Bronchial epithelial cell (primary cell): Measurements from ENCODE around the gene DUXB. TPM values are rescaled to one million over a fixed set of nuclear protein-coding genes. Genes with fewer than 3 reads are reported as not detected.

ENCODE experiments used
- DNase-seq: peaks from one replicate; pipeline ENCODE4 v3.0.0-alpha.2; 2010; ENCODE audit warnings: low read depth
- FAIRE-seq: peaks from 2 replicates; lab custom pipeline; 2011; peaks lifted over from hg19 to GRCh38; lab: Jason Lieb, UNC
- H3K27me3 ChIP-seq: 2 replicates; pipeline ENCODE4 v1.5.1; 2011; ENCODE audit warnings: low read length; ENCODE audit not compliant: control insufficient read depth, insufficient read depth
- H3K36me3 ChIP-seq: 2 replicates; pipeline ENCODE4 v1.5.1; 2011; ENCODE audit warnings: low read length; ENCODE audit not compliant: control insufficient read depth, insufficient read depth
- H3K4me3 ChIP-seq: 2 replicates; pipeline ENCODE4 v1.5.1; 2011; ENCODE audit warnings: mild to moderate bottlenecking, low read depth, low read length, control low read depth
- total RNA-seq: library from RNA; depleted of rRNA; stranded (reverse); fragments of >200 nt; gene quantifications from 2 replicates; pipeline ENCODE4 v1.2.1, GENCODE V29; 2014
- TF ChIP-seq, protein P1 (sequence below): IDR thresholded peaks from 2 replicates; pipeline ENCODE4 v1.5.1; 2011; ENCODE audit warnings: mild to moderate bottlenecking, moderate library complexity, low read length, control low read depth, inconsistent platforms; ENCODE audit not compliant: insufficient read depth, severe bottlenecking

The DUXB gene
- total RNA-seq, 1 donor from 2014 or later: not detected

GRCh38 chr16:75682308-75682707, 19.0 kb downstream of the DUXB start:
- no peak for FAIRE-seq
- TF ChIP-seq, protein P1, sequence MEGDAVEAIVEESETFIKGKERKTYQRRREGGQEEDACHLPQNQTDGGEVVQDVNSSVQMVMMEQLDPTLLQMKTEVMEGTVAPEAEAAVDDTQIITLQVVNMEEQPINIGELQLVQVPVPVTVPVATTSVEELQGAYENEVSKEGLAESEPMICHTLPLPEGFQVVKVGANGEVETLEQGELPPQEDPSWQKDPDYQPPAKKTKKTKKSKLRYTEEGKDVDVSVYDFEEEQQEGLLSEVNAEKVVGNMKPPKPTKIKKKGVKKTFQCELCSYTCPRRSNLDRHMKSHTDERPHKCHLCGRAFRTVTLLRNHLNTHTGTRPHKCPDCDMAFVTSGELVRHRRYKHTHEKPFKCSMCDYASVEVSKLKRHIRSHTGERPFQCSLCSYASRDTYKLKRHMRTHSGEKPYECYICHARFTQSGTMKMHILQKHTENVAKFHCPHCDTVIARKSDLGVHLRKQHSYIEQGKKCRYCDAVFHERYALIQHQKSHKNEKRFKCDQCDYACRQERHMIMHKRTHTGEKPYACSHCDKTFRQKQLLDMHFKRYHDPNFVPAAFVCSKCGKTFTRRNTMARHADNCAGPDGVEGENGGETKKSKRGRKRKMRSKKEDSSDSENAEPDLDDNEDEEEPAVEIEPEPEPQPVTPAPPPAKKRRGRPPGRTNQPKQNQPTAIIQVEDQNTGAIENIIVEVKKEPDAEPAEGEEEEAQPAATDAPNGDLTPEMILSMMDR: no peak
- Histone ChIP-seq H3K4me3 (no peak overlapping the region), H3K36me3 (no peaks in the 10 kb centered on the region), H3K27me3 (no peaks in the 10 kb centered on the region)
- DNase-seq: no peak

DNA sequence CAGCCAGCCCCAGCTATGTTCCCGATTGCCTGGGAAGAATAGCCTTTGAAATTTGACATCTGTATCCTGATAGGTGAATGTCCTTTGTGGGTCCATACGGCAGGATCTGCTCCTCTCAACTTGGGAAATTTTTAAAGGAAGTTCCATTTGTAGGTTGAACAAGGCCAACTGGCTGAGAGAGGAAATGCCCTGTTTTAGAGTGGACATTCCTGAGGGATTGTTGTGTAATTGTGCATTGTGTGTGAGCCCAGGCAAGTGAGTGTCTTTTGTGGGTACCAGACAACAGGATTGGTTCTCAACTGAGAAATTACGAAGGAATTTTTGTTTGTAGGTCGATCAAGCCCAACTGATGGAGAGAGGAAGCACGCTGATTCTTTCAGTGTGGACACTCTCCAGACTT, 21.9 kb downstream of the DUXB start:
- TF ChIP-seq, protein P1: no peak
- Histone ChIP-seq H3K27me3 (no peaks in the 10 kb centered on the region), H3K4me3 (no peak overlapping the region), H3K36me3 (no peaks in the 10 kb centered on the region)
- FAIRE-seq (no peak), DNase-seq (no peak)

- Histone ChIP-seq H3K4me3 (no peak within 1 kb of the TSS), H3K36me3 (no peaks in the 10 kb centered on the region), H3K27me3 (no peaks in the 10 kb centered on the region)
- FAIRE-seq (no peak), DNase-seq (no peak)
- TF ChIP-seq, protein P1: no peak
Observed at GRCh38 chr16:75676909-75677308, 24.4 kb downstream of the DUXB start, which contains the start of gene CPHXL2. Gene CPHXL2 (minus strand): TSS chr16:75677009. CDS start chr16:75676999, 10 bp downstream.

DNA sequence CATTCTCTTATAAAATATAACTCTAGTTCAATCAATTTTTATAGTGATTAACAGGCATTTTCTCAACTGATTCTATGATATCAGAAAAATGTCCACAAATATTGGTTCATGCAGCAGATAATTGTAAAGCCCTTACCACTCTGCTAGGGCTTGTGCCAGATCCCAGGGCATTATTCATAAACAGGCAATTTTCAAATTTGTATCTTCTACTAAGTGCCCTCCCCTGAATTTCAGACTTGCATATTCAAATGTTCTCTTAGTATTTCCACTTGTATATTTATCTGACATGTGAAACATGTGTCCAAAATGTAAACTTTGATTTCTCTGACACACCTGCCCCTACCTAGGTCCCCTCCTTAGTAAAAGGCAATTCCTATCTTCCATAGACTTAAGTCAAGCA, 33.8 kb downstream of the DUXB start:
- no peak for DNase-seq

GRCh38 chr16:75660726-75661302, 40.4 kb downstream of the DUXB start:
- TF ChIP-seq, protein P1: no peak
- no peak for DNase-seq
- H3K27me3 ChIP-seq: no peaks in the 10 kb centered on the region
- FAIRE-seq: no peak
- peaks cover 13% of the 10 kb centered on the region for H3K36me3 ChIP-seq
- no peak overlapping the region for H3K4me3 ChIP-seq

More for the DNA sequence above, 33.8 kb downstream of the DUXB start:
- TF ChIP-seq, protein P1: no peak
- H3K4me3 ChIP-seq: no peak overlapping the region
- no peak for FAIRE-seq
- H3K27me3 ChIP-seq: no peaks in the 10 kb centered on the region
- no peaks in the 10 kb centered on the region for H3K36me3 ChIP-seq

- H3K27me3 ChIP-seq: no peaks in the 10 kb centered on the region
- TF ChIP-seq, protein P1: no peak
- no peak for DNase-seq
- peaks cover 15% of the 10 kb centered on the region for H3K36me3 ChIP-seq
- FAIRE-seq: no peak
- H3K4me3 ChIP-seq: no peak overlapping the region
Observed at GRCh38 chr16:75660321-75660720, 40.9 kb downstream of the DUXB start.
